GM18499 (cell line): Measurements from ENCODE around the gene DPY19L3.
"Not testable (repeated sequence)": the region's sequence is repeated elsewhere in the genome, so short reads cannot be mapped to it uniquely, and the experiment has no call there.

ENCODE experiments used
- ATAC-seq: cut with Tn5 transposase; IDR thresholded peaks from one replicate; pipeline ENCODE4 v1.9.1; 2021; ENCODE audit warnings: moderate number of reproducible peaks; ENCODE audit not compliant: insufficient read depth, unreplicated experiment

Gene DPY19L3

GRCh38 chr19:32436692-32437091 lies 31.1 kb downstream of the DPY19L3 start:
- ATAC-seq: no peak

DNA sequence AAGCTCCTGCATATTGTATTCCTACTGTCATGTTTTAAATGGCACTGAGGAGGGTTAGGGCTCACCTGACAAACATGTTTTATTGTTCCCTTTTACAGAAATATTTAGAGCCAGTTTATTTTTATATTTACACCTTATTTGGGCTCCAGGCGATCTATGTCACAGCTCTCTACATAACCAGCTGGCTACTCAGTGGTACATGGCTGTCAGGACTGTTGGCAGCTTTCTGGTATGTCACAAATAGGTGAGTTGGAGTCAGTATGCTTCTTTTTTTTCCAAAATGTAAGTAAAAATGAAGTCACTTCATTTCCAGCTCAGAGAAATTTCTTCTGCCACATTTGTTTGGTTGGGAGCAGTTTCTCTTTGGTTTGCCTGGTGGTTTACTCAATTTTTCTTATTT lies 31.5 kb downstream of the DPY19L3 start:
- ATAC-seq: no peak

- ATAC-seq: no peak
Measured at GRCh38 chr19:32438751-32439150, 33.2 kb downstream of the DPY19L3 start.

DNA sequence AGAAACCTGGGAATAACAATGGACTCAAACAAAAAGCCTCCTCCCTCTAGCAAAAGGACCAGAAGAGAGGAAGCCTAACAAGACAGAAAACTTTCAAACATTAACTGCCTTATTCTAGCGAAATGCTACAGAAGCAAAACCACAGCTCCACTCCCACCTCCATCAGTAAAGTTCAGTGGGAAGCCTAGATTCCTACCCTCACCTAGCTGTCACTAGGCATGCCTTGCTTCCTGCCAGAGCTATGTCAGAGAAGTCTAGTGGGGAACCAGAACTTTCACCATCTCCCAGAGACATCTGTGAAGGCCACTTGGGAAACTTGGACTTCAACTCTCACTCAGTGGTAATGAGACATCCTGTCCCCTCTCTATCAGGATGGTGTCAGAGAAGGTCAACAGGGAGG lies 37.1 kb downstream of the DPY19L3 start:
- ATAC-seq: no peak

- ATAC-seq: not testable (repeated sequence)
Measured at GRCh38 chr19:32447534-32447933, 42.0 kb downstream of the DPY19L3 start.

GRCh38 chr19:32448026-32448425 lies 42.5 kb downstream of the DPY19L3 start:
- ATAC-seq: no peak

- no peak for ATAC-seq
Measured at GRCh38 chr19:32450217-32450616, 44.6 kb downstream of the DPY19L3 start.

GRCh38 chr19:32453736-32454135 lies 48.2 kb downstream of the DPY19L3 start:
- ATAC-seq: no peak

DNA sequence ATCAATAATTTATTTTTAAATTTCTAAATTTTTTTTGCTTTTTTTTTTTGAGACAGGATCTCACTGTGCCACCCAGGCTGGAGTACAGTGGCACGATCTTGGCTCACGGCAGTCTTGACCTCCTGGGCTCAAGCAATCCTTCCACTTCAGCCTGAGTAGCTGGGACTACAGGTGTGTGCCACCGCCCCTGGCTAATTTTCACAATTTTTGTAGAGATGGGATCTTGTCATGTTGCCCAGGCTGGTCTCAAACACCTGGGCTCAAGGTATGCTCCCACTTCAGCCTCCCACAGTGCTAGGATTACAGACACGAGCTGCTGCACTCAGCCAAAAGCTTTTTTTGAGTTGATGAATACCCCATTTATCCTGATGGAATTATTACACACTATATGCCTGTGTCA lies 50.8 kb downstream of the DPY19L3 start:
- ATAC-seq: no peak

- ATAC-seq: no peak
Measured at GRCh38 chr19:32457571-32458158, 52.1 kb downstream of the DPY19L3 start.

DNA sequence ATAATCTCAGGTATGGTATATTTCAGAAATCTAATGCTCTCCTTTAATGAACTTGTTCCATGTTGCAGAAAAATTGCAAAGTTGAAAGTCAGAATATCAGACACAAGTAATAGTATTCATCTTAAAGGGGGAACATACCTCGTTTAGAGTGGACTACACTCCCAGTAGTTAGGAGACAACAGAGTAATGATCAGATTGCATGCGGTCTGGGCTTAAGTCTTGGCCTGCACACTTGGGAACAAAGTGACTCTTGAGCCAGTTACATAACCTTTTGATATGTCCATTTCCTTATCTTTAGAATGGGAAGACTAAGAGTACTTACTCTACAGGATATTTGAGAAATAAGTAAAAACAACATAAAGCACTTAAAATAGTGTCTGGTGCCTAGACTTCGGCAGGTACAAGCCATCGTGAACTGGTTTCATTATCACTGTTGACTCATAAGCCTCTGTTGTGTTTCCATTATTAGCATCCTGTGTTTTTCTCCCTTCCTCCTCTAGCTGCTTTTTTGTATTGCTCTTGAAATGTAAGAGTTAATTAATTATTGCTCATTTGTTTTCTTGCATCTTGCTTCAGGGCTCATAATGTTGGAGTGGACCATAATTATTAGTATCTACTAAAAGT lies 53.0 kb downstream of the DPY19L3 start:
- peak; percentile 64 for ATAC-seq

GRCh38 chr19:32459204-32459865 lies 53.8 kb downstream of the DPY19L3 start:
- ATAC-seq: no peak

- no peak for ATAC-seq
Measured at GRCh38 chr19:32460476-32460875, 54.9 kb downstream of the DPY19L3 start.

- no peak for ATAC-seq
Measured at GRCh38 chr19:32464279-32464678, 58.7 kb downstream of the DPY19L3 start.

- ATAC-seq: no peak
Measured at GRCh38 chr19:32465176-32465575, 59.6 kb downstream of the DPY19L3 start.

DNA sequence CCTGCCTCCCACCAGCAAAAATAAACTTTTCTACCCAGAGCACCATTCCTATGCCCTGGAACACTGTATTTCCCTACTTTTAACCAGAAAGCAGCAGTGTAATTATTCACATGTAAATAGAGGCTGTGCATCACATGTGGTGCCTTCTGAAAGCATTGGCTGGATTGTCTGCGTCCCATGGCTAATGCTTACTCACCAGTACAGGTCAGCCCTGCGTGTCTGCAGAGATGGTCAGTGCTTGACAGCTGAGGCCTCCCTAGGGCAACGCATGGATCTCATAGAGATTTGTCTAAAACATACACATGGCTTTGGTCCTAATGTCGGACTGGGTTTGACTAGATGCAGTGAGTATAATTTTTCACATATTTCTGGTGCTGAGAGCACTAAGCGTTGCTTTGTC lies 64.2 kb downstream of the DPY19L3 start:
- no peak for ATAC-seq

GRCh38 chr19:32471095-32471494 lies 65.5 kb downstream of the DPY19L3 start:
- no peak for ATAC-seq

GRCh38 chr19:32471811-32472210 lies 66.2 kb downstream of the DPY19L3 start:
- no peak for ATAC-seq

DNA sequence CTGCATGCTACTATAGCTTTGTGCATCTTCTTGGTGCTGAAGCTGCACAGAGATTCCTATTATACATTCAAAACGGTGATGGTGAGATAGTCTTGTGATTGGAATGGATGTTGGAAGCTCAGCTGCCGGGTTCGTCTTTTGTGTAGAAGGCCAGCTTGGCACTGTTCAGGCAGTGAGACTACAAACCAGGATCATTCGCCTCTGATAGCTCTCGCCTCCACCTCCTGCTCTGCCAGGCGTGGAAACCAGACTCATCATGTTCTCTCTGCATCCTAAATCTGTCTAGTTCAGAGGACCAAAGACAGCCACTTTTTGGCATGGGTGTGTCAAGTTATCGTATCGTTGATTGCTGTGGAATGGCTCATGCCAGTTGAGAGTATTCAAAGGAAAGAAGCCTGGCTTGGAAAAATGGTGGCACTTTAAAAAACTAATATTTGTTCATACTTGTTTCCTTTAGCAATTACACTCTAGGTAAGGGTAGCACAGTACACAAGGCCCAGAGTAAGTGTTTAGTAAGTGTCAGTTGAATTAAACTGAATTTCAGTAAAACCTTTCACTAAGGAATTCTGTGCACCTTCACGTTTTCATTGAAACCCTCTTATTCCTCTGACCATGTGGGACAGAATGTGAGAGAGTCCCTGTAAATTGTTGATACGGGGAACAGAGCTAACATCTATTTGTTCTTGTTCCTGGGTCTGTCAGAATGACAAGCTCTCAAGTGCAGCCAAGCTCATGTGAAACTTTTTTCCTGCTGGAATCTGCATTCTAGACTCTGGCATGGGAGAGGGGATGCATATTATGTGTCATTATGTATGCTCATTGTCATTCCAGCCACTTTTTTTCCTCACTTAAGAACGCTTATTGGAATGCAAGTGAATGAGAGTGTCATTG lies 69.8 kb downstream of the DPY19L3 start:
- ATAC-seq: no peak

- ATAC-seq: no peak
Measured at GRCh38 chr19:32476032-32476350, 70.4 kb downstream of the DPY19L3 start.

DNA sequence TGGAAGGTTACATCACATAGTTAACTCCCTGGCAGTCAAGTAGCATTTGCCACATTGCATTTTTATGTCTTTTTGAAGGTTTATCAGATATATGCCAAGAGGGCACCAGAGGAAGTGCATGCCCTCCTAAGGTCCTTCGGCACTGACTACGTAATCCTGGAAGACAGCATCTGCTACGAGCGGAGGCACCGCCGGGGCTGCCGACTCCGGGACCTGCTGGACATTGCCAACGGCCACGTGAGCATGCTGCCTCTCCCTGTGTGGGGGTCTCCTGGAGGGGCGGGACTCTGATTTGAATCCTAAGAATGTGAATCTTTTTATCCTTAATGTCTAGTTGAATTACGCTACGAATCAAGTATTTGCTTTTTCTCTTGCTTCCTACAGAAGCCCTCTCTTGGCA lies 74.8 kb downstream of the DPY19L3 start:
- ATAC-seq: no peak
